ENCODE measurements around the gene NOM1. TPM values are rescaled to one million over a fixed set of nuclear protein-coding genes. Genes with fewer than 3 reads are reported as not detected.
"Not testable (repeated sequence)": the region's sequence is repeated elsewhere in the genome, so short reads cannot be mapped to it uniquely, and the experiment has no call there.

NOM1 gene
- total RNA-seq: 10 to 100 TPM; 16.9 to 18.7 TPM
- long read RNA-seq, donor 1, full-length matches to known transcripts: 2 of 7 reads
- long read RNA-seq, donor 1, partial matches to known transcripts: 4 of 7 reads
- long read RNA-seq, donor 1, other reads (novel, unspliced or antisense): 1 of 7 reads
- long read RNA-seq, donor 2, full-length matches to known transcripts: 6 of 16 reads
- long read RNA-seq, donor 2, partial matches to known transcripts: 9 of 16 reads
- long read RNA-seq, donor 2, other reads (novel, unspliced or antisense): 1 of 16 reads

- intact Hi-C loops (cut with DNase I): no loop called here
- peak; percentile 98 for DNase-seq (ENCODE audit: low spot score)
These were observed at the start of gene NOM1 for GRCh38 chr7:156949541-156950380. TSS of gene NOM1 (plus strand) at chr7:156949712. CDS start at chr7:156949738, 26 bp downstream.

GRCh38 chr7:156900093-156900492 lies 49.4 kb upstream of the NOM1 start:
- DNase-seq (ENCODE audit: low spot score); intact Hi-C loops (cut with DNase I): not testable (repeated sequence)

GRCh38 chr7:156903232-156903909 lies 46.1 kb upstream of the NOM1 start:
- DNase-seq (ENCODE audit: low spot score): no peak
- intact Hi-C loops (cut with DNase I): no loop called here

- intact Hi-C loops (cut with DNase I): no loop called here
- DNase-seq (ENCODE audit: low spot score): peak; percentile 43
These were observed 43.3 kb upstream of the NOM1 start for GRCh38 chr7:156906200-156906649.

GRCh38 chr7:156907656-156908055 lies 41.9 kb upstream of the NOM1 start:
- intact Hi-C loops (cut with DNase I): no loop called here
- no peak for DNase-seq (ENCODE audit: low spot score)

- intact Hi-C loops (cut with DNase I); DNase-seq (ENCODE audit: low spot score): not testable (repeated sequence)
These were observed 39.8 kb upstream of the NOM1 start for GRCh38 chr7:156909574-156910252.

GRCh38 chr7:156918635-156919034 lies 30.9 kb upstream of the NOM1 start:
- intact Hi-C loops (cut with DNase I): loop anchor here in 1 of 2 donors (1.0 kb wide), 1 partner anchor 17 kb away; no protein-coding TSS in a partner anchor

GRCh38 chr7:156919132-156919713 lies 30.3 kb upstream of the NOM1 start:
- DNase-seq (ENCODE audit: low spot score): no peak
- intact Hi-C loops (cut with DNase I): no loop called here

More at GRCh38 chr7:156918635-156919034, 30.9 kb upstream of the NOM1 start:
- DNase-seq (ENCODE audit: low spot score): no peak

GRCh38 chr7:156920076-156920475 lies 29.4 kb upstream of the NOM1 start:
- DNase-seq (ENCODE audit: low spot score): no peak
- intact Hi-C loops (cut with DNase I): no loop called here

- DNase-seq (ENCODE audit: low spot score); intact Hi-C loops (cut with DNase I): not testable (repeated sequence)
These were observed 28.8 kb upstream of the NOM1 start for GRCh38 chr7:156920487-156921373.

- intact Hi-C loops (cut with DNase I): not testable (repeated sequence)
- peak; percentile 48 for DNase-seq (ENCODE audit: low spot score)
These were observed 27.2 kb upstream of the NOM1 start for GRCh38 chr7:156922304-156922703.

- DNase-seq (ENCODE audit: low spot score); intact Hi-C loops (cut with DNase I): not testable (repeated sequence)
These were observed 23.7 kb upstream of the NOM1 start for GRCh38 chr7:156925821-156926220.

GRCh38 chr7:156927571-156928405 lies 21.7 kb upstream of the NOM1 start:
- DNase-seq (ENCODE audit: low spot score): no peak
- intact Hi-C loops (cut with DNase I): no loop called here

- no peak for DNase-seq (ENCODE audit: low spot score)
- intact Hi-C loops (cut with DNase I): no loop called here
These were observed 21.1 kb upstream of the NOM1 start for GRCh38 chr7:156928406-156928747.

- DNase-seq (ENCODE audit: low spot score): no peak
- intact Hi-C loops (cut with DNase I): no loop called here
These were observed 19.5 kb upstream of the NOM1 start for GRCh38 chr7:156929789-156930539.

GRCh38 chr7:156932006-156932405 lies 17.5 kb upstream of the NOM1 start:
- intact Hi-C loops (cut with DNase I): no loop called here
- DNase-seq (ENCODE audit: low spot score): no peak

Data from posterior vena cava (tissue), 2 donors.